Left renal cortex interstitium (tissue), 4 donors: Measurements from ENCODE around the gene INTS11. TPM values are rescaled to one million over a fixed set of nuclear protein-coding genes. Genes with fewer than 3 reads are reported as not detected.

Experiments
- DNase-seq, 4 donors: peaks; one replicate each; pipeline ENCODE4 v3.0.0-alpha.2; 2013; ENCODE audit warnings: low read depth in 4 of 4, low spot score in 2 of 4, missing footprints in 1 of 4
- polyA plus RNA-seq, 4 donors: library from polyadenylated mRNA; unstranded; fragments of 120-200 nt; gene quantifications; one replicate each; pipeline ENCODE4 v1.2.1, GENCODE V29; 2013; ENCODE audit not compliant: insufficient read length in 4 of 4

INTS11 gene
- polyA plus RNA-seq, 4 donors: 94.8 to 169 (median 129) TPM

- no peak for DNase-seq
These were observed 33.4 kb downstream of the INTS11 start for GRCh38 chr1:1291023-1291528.

GRCh38 chr1:1290238-1290731 is 34.2 kb downstream of the INTS11 start:
- DNase-seq: no peak

GRCh38 chr1:1287288-1288110 is 37.0 kb downstream of the INTS11 start:
- DNase-seq: no peak

GRCh38 chr1:1286313-1287261 is 37.9 kb downstream of the INTS11 start:
- no peak for DNase-seq

- DNase-seq: no peak
These were observed 38.7 kb downstream of the INTS11 start for GRCh38 chr1:1285611-1286311.

- no peak for DNase-seq
These were observed 39.3 kb downstream of the INTS11 start for GRCh38 chr1:1285102-1285571.

- DNase-seq: no peak
These were observed 40.0 kb downstream of the INTS11 start for GRCh38 chr1:1284221-1285101.

- DNase-seq: no peak
These were observed 40.6 kb downstream of the INTS11 start for GRCh38 chr1:1283821-1284220.

- DNase-seq: no peak
These were observed 41.5 kb downstream of the INTS11 start for GRCh38 chr1:1282998-1283397.

- no peak for DNase-seq
These were observed 42.7 kb downstream of the INTS11 start for GRCh38 chr1:1281533-1282321.

- DNase-seq: no peak
These were observed 43.5 kb downstream of the INTS11 start for GRCh38 chr1:1280782-1281481.

- no peak for DNase-seq
These were observed 45.4 kb downstream of the INTS11 start for GRCh38 chr1:1279028-1279427.

GRCh38 chr1:1278620-1279019 is 45.8 kb downstream of the INTS11 start:
- DNase-seq: no peak

- DNase-seq: no peak
These were observed 48.6 kb downstream of the INTS11 start for GRCh38 chr1:1275836-1276235.

GRCh38 chr1:1274931-1275431 is 49.5 kb downstream of the INTS11 start:
- no peak for DNase-seq

GRCh38 chr1:1274299-1274930 is 50.0 kb downstream of the INTS11 start:
- DNase-seq: no peak
